Stimulated activated CD4-positive, alpha-beta T cell treated with anti-CD3 and anti-CD28 coated beads, Interleukin-1b, Interleukin-23, amount 100 ng/mL, for 48 hours (primary cell): ENCODE measurements around the gene SERPINB2.
"Not testable (repeated sequence)": the region's sequence is repeated elsewhere in the genome, so short reads cannot be mapped to it uniquely, and the experiment has no call there.

Source experiments
- DNase-seq: peaks from one replicate; pipeline ENCODE4 v3.0.0-alpha.2; 2020

Gene SERPINB2

GRCh38 chr18:63940008-63940407 lies 52.5 kb downstream of the SERPINB2 start:
- no peak for DNase-seq

GRCh38 chr18:63940543-63941050 lies 53.1 kb downstream of the SERPINB2 start:
- DNase-seq = not testable (repeated sequence)

GRCh38 chr18:63947051-63947790 lies 59.7 kb downstream of the SERPINB2 start:
- DNase-seq = no peak

- peak; percentile 66 for DNase-seq
Observed at GRCh38 chr18:63949068-63949737, 61.7 kb downstream of the SERPINB2 start, which contains the start of gene HMSD. Gene HMSD (plus strand): TSS chr18:63949301. CDS start chr18:63953456, 4,155 bp downstream.

GRCh38 chr18:63951302-63951705 lies 63.8 kb downstream of the SERPINB2 start:
- peak; percentile 34 for DNase-seq
